ENCODE data around the gene CELF4.

CELF4 gene

GRCh38 chr18:37575646-37576045, 10.0 kb upstream of the CELF4 start:
- no peak for DNase-seq (ENCODE audit: low read depth, low spot score)

GRCh38 chr18:37574113-37574512, 8.5 kb upstream of the CELF4 start:
- no peak overlapping the region for H3K27ac ChIP-seq
- DNase-seq (ENCODE audit: low read depth, low spot score) = no peak

More at GRCh38 chr18:37575646-37576045, 10.0 kb upstream of the CELF4 start:
- no peak overlapping the region for H3K27ac ChIP-seq

- H3K27ac ChIP-seq = no peak overlapping the region
- DNase-seq (ENCODE audit: low read depth, low spot score) = no peak
Measured at GRCh38 chr18:37572736-37573135, 7.1 kb upstream of the CELF4 start.

GRCh38 chr18:37571266-37571665, 5.7 kb upstream of the CELF4 start:
- DNase-seq (ENCODE audit: low read depth, low spot score) = no peak
- no peak overlapping the region for H3K27ac ChIP-seq

- DNase-seq (ENCODE audit: low read depth, low spot score) = no peak
- no peak overlapping the region for H3K27ac ChIP-seq
Measured at GRCh38 chr18:37570336-37570930, 4.8 kb upstream of the CELF4 start.

- no peak for DNase-seq (ENCODE audit: low read depth, low spot score)
- no peak overlapping the region for H3K27ac ChIP-seq
Measured at GRCh38 chr18:37568671-37569070, 3.1 kb upstream of the CELF4 start.

GRCh38 chr18:37567994-37568359, 2.4 kb upstream of the CELF4 start:
- DNase-seq (ENCODE audit: low read depth, low spot score) = no peak
- no peak overlapping the region for H3K27ac ChIP-seq

GRCh38 chr18:37567061-37567993, 1.7 kb upstream of the CELF4 start:
- no peak for DNase-seq (ENCODE audit: low read depth, low spot score)
- no peak overlapping the region for H3K27ac ChIP-seq

GRCh38 chr18:37566479-37567060, 972 bp upstream of the CELF4 start:
- no peak overlapping the region for H3K27ac ChIP-seq
- no peak for DNase-seq (ENCODE audit: low read depth, low spot score)

GRCh38 chr18:37565977-37566478, 430 bp upstream of the CELF4 start:
- DNase-seq (ENCODE audit: low read depth, low spot score) = no peak

GRCh38 chr18:37564711-37565100, 892 bp downstream of the CELF4 start:
- DNase-seq (ENCODE audit: low read depth, low spot score) = no peak
- no peak overlapping the region for H3K27ac ChIP-seq

More at GRCh38 chr18:37565977-37566478, 430 bp upstream of the CELF4 start:
- H3K27ac ChIP-seq = no peak overlapping the region

GRCh38 chr18:37563931-37564392, 1.6 kb downstream of the CELF4 start:
- H3K27ac ChIP-seq = no peak overlapping the region
- no peak for DNase-seq (ENCODE audit: low read depth, low spot score)

GRCh38 chr18:37561986-37562385, 3.6 kb downstream of the CELF4 start:
- no peak for DNase-seq (ENCODE audit: low read depth, low spot score)
- H3K27ac ChIP-seq = no peak overlapping the region

GRCh38 chr18:37560003-37560402, 5.6 kb downstream of the CELF4 start:
- H3K27ac ChIP-seq = no peak overlapping the region
- DNase-seq (ENCODE audit: low read depth, low spot score) = no peak

GRCh38 chr18:37559194-37559593, 6.4 kb downstream of the CELF4 start:
- no peak for DNase-seq (ENCODE audit: low read depth, low spot score)
- no peak overlapping the region for H3K27ac ChIP-seq

- DNase-seq (ENCODE audit: low read depth, low spot score) = no peak
- no peak overlapping the region for H3K27ac ChIP-seq
Measured at GRCh38 chr18:37554399-37554787, 11.2 kb downstream of the CELF4 start.

- DNase-seq (ENCODE audit: low read depth, low spot score) = no peak
- no peak overlapping the region for H3K27ac ChIP-seq
Measured at GRCh38 chr18:37553633-37554398, 11.8 kb downstream of the CELF4 start.

GRCh38 chr18:37552286-37552685, 13.3 kb downstream of the CELF4 start:
- no peak overlapping the region for H3K27ac ChIP-seq
- no peak for DNase-seq (ENCODE audit: low read depth, low spot score)

- DNase-seq (ENCODE audit: low read depth, low spot score) = no peak
- no peak overlapping the region for H3K27ac ChIP-seq
Measured at GRCh38 chr18:37551846-37552245, 13.8 kb downstream of the CELF4 start.

- DNase-seq (ENCODE audit: low read depth, low spot score) = no peak
- no peak overlapping the region for H3K27ac ChIP-seq
Measured at GRCh38 chr18:37551249-37551648, 14.3 kb downstream of the CELF4 start.
